SK-N-SH (cell line): ENCODE data around the gene PAX3.

Experiments used
- CTCF ChIP-seq: fragments of 200-600 bp; sonication (generic); IDR thresholded peaks from 2 replicates; pipeline ENCODE4 v1.6.1; 2017; ENCODE audit warnings: antibody characterized with exemption, mild to moderate bottlenecking, moderate library complexity
- FOSL2 ChIP-seq: IDR thresholded peaks from 2 replicates; pipeline ENCODE4 v1.4.0; 2012; ENCODE audit warnings: low read depth, mild to moderate bottlenecking, moderate library complexity, borderline replicate concordance
- POLR2AphosphoS5 ChIP-seq: IDR thresholded peaks from 2 replicates; pipeline ENCODE4 v1.6.1; 2012; ENCODE audit warnings: low read depth, low read length
- SIN3A ChIP-seq: IDR thresholded peaks from 2 replicates; pipeline ENCODE4 v1.6.1; 2012; ENCODE audit warnings: low read depth, mild to moderate bottlenecking, low read length, moderate library complexity, borderline replicate concordance
- TEAD4 ChIP-seq: IDR thresholded peaks from 2 replicates; pipeline ENCODE4 v1.4.0; 2012; ENCODE audit warnings: mild to moderate bottlenecking, borderline replicate concordance; ENCODE audit not compliant: insufficient read depth
- YY1 ChIP-seq: IDR thresholded peaks from 2 replicates; pipeline ENCODE4 v1.4.0; 2012; ENCODE audit warnings: low read depth, mild to moderate bottlenecking
- ZBTB33 ChIP-seq: IDR thresholded peaks from 2 replicates; pipeline ENCODE4 v1.4.0; 2012; ENCODE audit warnings: low read depth, borderline replicate concordance

DNA sequence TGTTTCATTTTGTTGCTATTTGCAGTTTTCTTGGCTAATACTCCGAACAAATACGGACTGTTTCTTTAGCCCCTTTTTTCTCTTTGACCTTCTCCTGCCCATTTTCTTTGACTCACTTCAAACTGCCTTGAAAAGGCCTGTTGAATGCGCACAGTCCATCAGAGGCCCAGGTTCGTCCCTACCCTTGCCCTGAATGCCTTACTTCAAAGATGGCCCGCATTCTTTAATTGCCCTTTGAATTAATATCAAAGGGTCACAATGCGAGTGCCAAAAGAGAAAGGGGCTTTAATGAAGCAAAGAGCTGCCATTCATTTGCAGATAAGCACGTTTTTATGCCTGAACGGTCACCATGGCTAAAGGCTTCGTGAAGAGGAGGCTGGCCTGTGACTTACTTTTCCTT lies 29.7 kb downstream of the PAX3 start:
- no peak for TF ChIP-seq FOSL2
- no peak for TF ChIP-seq ZBTB33
- TF ChIP-seq CTCF, result no peak
- TF ChIP-seq POLR2AphosphoS5, result no peak
- no peak for TF ChIP-seq TEAD4
- no peak for TF ChIP-seq SIN3A
- TF ChIP-seq YY1, result no peak
